ENCODE results near the gene PUSL1.

PUSL1 gene

GRCh38 chr1:1300352-1300739 is 8.1 kb upstream of the PUSL1 start:
- Mint-ChIP-seq H3K27ac (no peak overlapping the region), H3K27me3 (ENCODE audit: low read depth, poor library complexity) (peaks cover 3% of the 10 kb centered on the region), H3K9me3 (no peaks in the 10 kb centered on the region), H3K36me3 (ENCODE audit: low read depth) (no peaks in the 10 kb centered on the region), H3K4me3 (no peak overlapping the region), H3K4me1 (peaks cover 10% of the 10 kb centered on the region)
- DNase-seq = no peak
- TF ChIP-seq CTCF (IDR thresholded peaks at IDR 0.05) = no peak

- peaks cover 3% of the 10 kb centered on the region for H3K27me3 Mint-ChIP-seq (ENCODE audit: low read depth, poor library complexity)
- H3K36me3 Mint-ChIP-seq (ENCODE audit: low read depth) = no peaks in the 10 kb centered on the region
- no peaks in the 10 kb centered on the region for H3K9me3 Mint-ChIP-seq
- TF ChIP-seq CTCF (IDR thresholded peaks at IDR 0.05) = peak; percentile 50
- peaks cover 24% of the 10 kb centered on the region for H3K4me1 Mint-ChIP-seq
- H3K27ac Mint-ChIP-seq = no peak overlapping the region
- DNase-seq = no peak
- no peak overlapping the region for H3K4me3 Mint-ChIP-seq
Measured at GRCh38 chr1:1302006-1302430, 6.4 kb upstream of the PUSL1 start.

- Mint-ChIP-seq H3K27ac (no peak overlapping the region), H3K4me1 (peaks cover 27% of the 10 kb centered on the region), H3K9me3 (no peaks in the 10 kb centered on the region), H3K4me3 (no peak overlapping the region), H3K36me3 (ENCODE audit: low read depth) (no peaks in the 10 kb centered on the region), H3K27me3 (ENCODE audit: low read depth, poor library complexity) (peaks cover 3% of the 10 kb centered on the region)
- TF ChIP-seq CTCF (IDR thresholded peaks at IDR 0.05) = no peak
- DNase-seq = no peak
Measured at GRCh38 chr1:1302951-1303509, 5.4 kb upstream of the PUSL1 start.

GRCh38 chr1:1303736-1304135 is 4.7 kb upstream of the PUSL1 start:
- DNase-seq = no peak
- Mint-ChIP-seq H3K4me1 (peaks cover 27% of the 10 kb centered on the region), H3K9me3 (no peaks in the 10 kb centered on the region), H3K27me3 (ENCODE audit: low read depth, poor library complexity) (peaks cover 3% of the 10 kb centered on the region), H3K27ac (no peak overlapping the region), H3K4me3 (no peak overlapping the region), H3K36me3 (ENCODE audit: low read depth) (no peaks in the 10 kb centered on the region)
- no peak for TF ChIP-seq CTCF (IDR thresholded peaks at IDR 0.05)

- no peaks in the 10 kb centered on the region for H3K9me3 Mint-ChIP-seq
- no peak for TF ChIP-seq CTCF (IDR thresholded peaks at IDR 0.05)
- H3K36me3 Mint-ChIP-seq (ENCODE audit: low read depth) = no peaks in the 10 kb centered on the region
- peak overlapping the region; percentile 69 for H3K27ac Mint-ChIP-seq
- H3K4me1 Mint-ChIP-seq = peaks cover 27% of the 10 kb centered on the region
- H3K4me3 Mint-ChIP-seq = peak overlapping the region; percentile 68
- H3K27me3 Mint-ChIP-seq (ENCODE audit: low read depth, poor library complexity) = peaks cover 6% of the 10 kb centered on the region
- peak; percentile 76 for DNase-seq
Measured at GRCh38 chr1:1304331-1305299, 3.8 kb upstream of the PUSL1 start.
